HepG2 (cell line): Measurements from ENCODE around the gene BBS4.

Source experiments
- EZH2 ChIP-seq: conservative IDR thresholded peaks from 2 replicates; pipeline ENCODE4 v1.6.1; 2012; ENCODE audit warnings: mild to moderate bottlenecking, low read depth, low read length, moderate library complexity
- FOSL2 ChIP-seq: sonication (generic); formaldehyde crosslinking; IDR thresholded peaks from 2 replicates; pipeline ENCODE4 v1.4.0; 2020; ENCODE audit warnings: missing genetic modification reagents
- FOXP1 ChIP-seq, 2 experiments: fragments of 450-650 bp in 1 of 2; IDR thresholded peaks; 2 replicates each; pipeline ENCODE4 v1.6.1; 2017 to 2018; ENCODE audit warnings: antibody characterized with exemption in 1 of 2
- GABPA ChIP-seq, 2 experiments: IDR thresholded peaks; 2 replicates each; pipeline ENCODE4 v1.6.1; 2011 to 2016; ENCODE audit warnings: low read depth in 2 of 2, low read length in 1 of 2, missing biosample characterization in 1 of 2, missing genetic modification characterization in 1 of 2
- MTA1 ChIP-seq: sonication (generic); formaldehyde crosslinking; IDR thresholded peaks from 2 replicates; pipeline ENCODE4 v1.4.0; 2020; ENCODE audit warnings: missing genetic modification reagents, mild to moderate bottlenecking, borderline replicate concordance
- SMYD3 ChIP-seq: sonication (generic); formaldehyde crosslinking; IDR thresholded peaks from 2 replicates; pipeline ENCODE4 v1.8.1; 2023; ENCODE audit warnings: mild to moderate bottlenecking, missing genetic modification reagents
- STAG1 ChIP-seq: sonication (generic); formaldehyde crosslinking; IDR thresholded peaks from 2 replicates; pipeline ENCODE4 v1.4.0; 2020; ENCODE audit warnings: missing genetic modification reagents
- XRCC5 ChIP-seq: fragments of 200-400 bp; formaldehyde crosslinking; optimal IDR thresholded peaks from 2 replicates; pipeline ENCODE3; 2017; ENCODE audit warnings: mild to moderate bottlenecking, low read length
- ZNF335 ChIP-seq: sonication (generic); formaldehyde crosslinking; IDR thresholded peaks from 2 replicates; pipeline ENCODE4 v1.4.0; 2020; ENCODE audit warnings: missing genetic modification reagents
- ZNF709 ChIP-seq: sonication (generic); formaldehyde crosslinking; IDR thresholded peaks from 2 replicates; pipeline ENCODE4 v1.5.0; 2020; ENCODE audit warnings: mild to moderate bottlenecking, missing genetic modification reagents
- ZNF747 ChIP-seq: sonication (generic); formaldehyde crosslinking; IDR thresholded peaks from 2 replicates; pipeline ENCODE4 v1.8.1; 2023; ENCODE audit warnings: missing genetic modification reagents, mild to moderate bottlenecking, borderline replicate concordance
- TF ChIP-seq, protein P1 (sequence below): sonication (generic); formaldehyde crosslinking; IDR thresholded peaks from 2 replicates; pipeline ENCODE4 v1.5.0; 2020; ENCODE audit warnings: mild to moderate bottlenecking, missing genetic modification reagents, moderate library complexity
- TF ChIP-seq, protein P2 (sequence below): IDR thresholded peaks from 2 replicates; pipeline ENCODE4 v1.6.1; 2012; ENCODE audit warnings: inconsistent platforms

DNA sequence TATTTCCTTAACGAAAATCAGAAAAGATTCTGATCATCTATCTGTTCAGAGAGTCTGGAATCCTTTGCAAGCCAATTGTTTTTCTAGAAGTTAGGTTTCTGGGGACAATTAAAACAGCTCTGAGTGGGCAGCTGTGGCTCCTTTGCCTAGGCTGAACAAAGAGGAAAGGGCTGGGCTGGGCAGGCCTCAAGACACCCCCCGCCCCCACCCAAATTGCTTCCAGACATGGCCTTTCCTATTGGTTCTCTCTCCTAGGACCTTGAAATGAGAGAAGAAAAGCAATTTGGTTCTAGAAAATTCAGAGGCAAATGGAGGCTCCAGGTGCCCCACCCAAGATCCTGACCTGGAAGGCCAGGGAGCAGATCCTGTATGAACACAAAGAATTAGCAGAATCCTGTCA, 99.8 kb downstream of the BBS4 start:
- TF ChIP-seq XRCC5 (no peak), FOSL2 (CRISPR knock-in tag) (no peak), STAG1 (no peak), EZH2 (no peak), ZNF747 (CRISPR knock-in tag) (no peak), MTA1 (no peak), ZNF335 (no peak), ZNF709 (CRISPR knock-in tag) (no peak), SMYD3 (CRISPR knock-in tag) (no peak), FOXP1 (IDR thresholded peaks at IDR 0.05) (no peak), FOXP1 (CRISPR knock-in tag; IDR thresholded peaks at IDR 0.05) (no peak), GABPA (IDR thresholded peaks at IDR 0.05; ENCODE audit: low read depth, low read length) (no peak), GABPA (CRISPR knock-in tag; IDR thresholded peaks at IDR 0.05; ENCODE audit: low read depth) (no peak)
- TF ChIP-seq, protein P1, sequence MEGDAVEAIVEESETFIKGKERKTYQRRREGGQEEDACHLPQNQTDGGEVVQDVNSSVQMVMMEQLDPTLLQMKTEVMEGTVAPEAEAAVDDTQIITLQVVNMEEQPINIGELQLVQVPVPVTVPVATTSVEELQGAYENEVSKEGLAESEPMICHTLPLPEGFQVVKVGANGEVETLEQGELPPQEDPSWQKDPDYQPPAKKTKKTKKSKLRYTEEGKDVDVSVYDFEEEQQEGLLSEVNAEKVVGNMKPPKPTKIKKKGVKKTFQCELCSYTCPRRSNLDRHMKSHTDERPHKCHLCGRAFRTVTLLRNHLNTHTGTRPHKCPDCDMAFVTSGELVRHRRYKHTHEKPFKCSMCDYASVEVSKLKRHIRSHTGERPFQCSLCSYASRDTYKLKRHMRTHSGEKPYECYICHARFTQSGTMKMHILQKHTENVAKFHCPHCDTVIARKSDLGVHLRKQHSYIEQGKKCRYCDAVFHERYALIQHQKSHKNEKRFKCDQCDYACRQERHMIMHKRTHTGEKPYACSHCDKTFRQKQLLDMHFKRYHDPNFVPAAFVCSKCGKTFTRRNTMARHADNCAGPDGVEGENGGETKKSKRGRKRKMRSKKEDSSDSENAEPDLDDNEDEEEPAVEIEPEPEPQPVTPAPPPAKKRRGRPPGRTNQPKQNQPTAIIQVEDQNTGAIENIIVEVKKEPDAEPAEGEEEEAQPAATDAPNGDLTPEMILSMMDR (CRISPR knock-in tag): no peak
- TF ChIP-seq, protein P2, sequence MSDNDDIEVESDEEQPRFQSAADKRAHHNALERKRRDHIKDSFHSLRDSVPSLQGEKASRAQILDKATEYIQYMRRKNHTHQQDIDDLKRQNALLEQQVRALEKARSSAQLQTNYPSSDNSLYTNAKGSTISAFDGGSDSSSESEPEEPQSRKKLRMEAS: no peak
